ENCODE measurements around the gene DYRK1A. TPM values are rescaled to one million over a fixed set of nuclear protein-coding genes. Genes with fewer than 3 reads are reported as not detected.
A peak's percentile ranks its signal among the peaks of the same experiment; 100 is the strongest.

Gene DYRK1A
- total and polyA plus RNA-seq, 2 of the 13 experiments (the other 11 are each of a cell fraction or from before 2014, with no cell fraction given) = 24.6 to 34.2 TPM

- TF ChIP-seq ASH2L (IDR thresholded peaks at IDR 0.05; ENCODE audit: insufficient read length, low read depth, low read length) = peak; percentile 24
- TF ChIP-seq ZNF232 (CRISPR knock-in tag; IDR thresholded peaks at IDR 0.05; ENCODE audit: borderline replicate concordance) = no peak
- no peak for TF ChIP-seq CBX2 (IDR thresholded peaks at IDR 0.05; ENCODE audit: low read depth, low read length)
- TF ChIP-seq CBX2 (CRISPR knock-in tag; IDR thresholded peaks at IDR 0.05; ENCODE audit: low read depth) = no peak
- no peak for TF ChIP-seq AFF4 (CRISPR knock-in tag; IDR thresholded peaks at IDR 0.05)
- TF ChIP-seq RFX1 (IDR thresholded peaks at IDR 0.05) = no peak
- TF ChIP-seq HNF4A (CRISPR knock-in tag; IDR thresholded peaks at IDR 0.05) = no peak
- peak; percentile 56; the same call in 1 of the 2 replicates for TF ChIP-seq ZNF296 (CRISPR knock-in tag; conservative IDR thresholded peaks at IDR 0.05)
- no peak for TF ChIP-seq RELA (CRISPR knock-in tag; IDR thresholded peaks at IDR 0.05)
- TF ChIP-seq ZNF564 (CRISPR knock-in tag; IDR thresholded peaks at IDR 0.05) = no peak
- no peak for TF ChIP-seq PBX3 (CRISPR knock-in tag; IDR thresholded peaks at IDR 0.05; ENCODE audit: borderline replicate concordance)
- no peak for TF ChIP-seq IKZF1 (IDR thresholded peaks at IDR 0.05)
- TF ChIP-seq ETV5 (CRISPR knock-in tag; IDR thresholded peaks at IDR 0.05; ENCODE audit: borderline replicate concordance) = no peak
- no peak for TF ChIP-seq ZMAT5 (CRISPR knock-in tag; IDR thresholded peaks at IDR 0.05; ENCODE audit: borderline replicate concordance, low read depth)
- no peak for TF ChIP-seq GABPA (IDR thresholded peaks at IDR 0.05; ENCODE audit: low read depth, low read length)
- TF ChIP-seq GABPA (CRISPR knock-in tag; IDR thresholded peaks at IDR 0.05; ENCODE audit: low read depth) = peak; percentile 31; the same call in 1 of the 2 replicates
- no peak for TF ChIP-seq TBL1XR1 (IDR thresholded peaks at IDR 0.05; ENCODE audit: borderline replicate concordance, low read length, partially characterized antibody)
- TF ChIP-seq DRAP1 (CRISPR knock-in tag; IDR thresholded peaks at IDR 0.05) = no peak
- peak; percentile 77 for TF ChIP-seq ZFX (CRISPR knock-in tag; IDR thresholded peaks at IDR 0.05; ENCODE audit: low read depth)
- peak; percentile 34; the same call in 1 of the 2 replicates for TF ChIP-seq TFE3 (CRISPR knock-in tag; IDR thresholded peaks at IDR 0.05)
- no peak for TF ChIP-seq ADNP (CRISPR knock-in tag; IDR thresholded peaks at IDR 0.05)
- no peak for TF ChIP-seq ZNF20 (CRISPR knock-in tag; IDR thresholded peaks at IDR 0.05)
- no peak for TF ChIP-seq ZNF543 (CRISPR knock-in tag; IDR thresholded peaks at IDR 0.05)
- TF ChIP-seq JUNB (CRISPR knock-in tag; IDR thresholded peaks at IDR 0.05; ENCODE audit: borderline replicate concordance) = no peak
- TF ChIP-seq ATRX (CRISPR knock-in tag; IDR thresholded peaks at IDR 0.05; ENCODE audit: borderline replicate concordance) = no peak
Observed at GRCh38 chr21:37551331-37551992, 184.9 kb downstream of the DYRK1A start (continued).
